Astrocyte (in vitro differentiated cells and primary cell): ENCODE measurements around the gene USP3. TPM values are rescaled to one million over a fixed set of nuclear protein-coding genes. Genes with fewer than 3 reads are reported as not detected.

Experiments used
- DNase-seq: peaks from one replicate; pipeline ENCODE4 v3.0.0-alpha.2; 2010; ENCODE audit warnings: low read depth
- FAIRE-seq: peaks from 2 replicates; lab custom pipeline; 2011; peaks lifted over from hg19 to GRCh38; lab: Jason Lieb, UNC
- H2AFZ ChIP-seq: 2 replicates; pipeline ENCODE4 v1.6.0; 2012; ENCODE audit warnings: low read depth, low read length, inconsistent platforms
- H3K27ac ChIP-seq: 2 replicates; pipeline ENCODE4 v1.5.1; 2011; ENCODE audit warnings: low read depth, low read length, inconsistent platforms
- H3K27me3 ChIP-seq: 2 replicates; pipeline ENCODE4 v1.6.0; 2011; ENCODE audit warnings: low read length, inconsistent platforms; ENCODE audit not compliant: insufficient read depth
- H3K36me3 ChIP-seq: 2 replicates; pipeline ENCODE4 v1.5.1; 2011; ENCODE audit warnings: low read length, inconsistent platforms; ENCODE audit not compliant: insufficient read depth
- H3K4me1 ChIP-seq: 2 replicates; pipeline ENCODE4 v1.5.1; 2011; ENCODE audit warnings: low read length, inconsistent platforms; ENCODE audit not compliant: insufficient read depth
- H3K4me2 ChIP-seq: 2 replicates; pipeline ENCODE4 v1.6.0; 2012; ENCODE audit warnings: low read length, inconsistent platforms
- H3K4me3 ChIP-seq: 2 replicates; pipeline ENCODE4 v1.5.1; 2011; ENCODE audit warnings: low read depth, mild to moderate bottlenecking, low read length, inconsistent platforms; ENCODE audit not compliant: insufficient read depth
- H3K79me2 ChIP-seq: 2 replicates; pipeline ENCODE4 v1.6.0; 2012; ENCODE audit warnings: mild to moderate bottlenecking, low read length, inconsistent platforms; ENCODE audit not compliant: insufficient read depth
- H3K9ac ChIP-seq: 2 replicates; pipeline ENCODE4 v1.6.0; 2012; ENCODE audit warnings: mild to moderate bottlenecking, low read length, inconsistent platforms
- H3K9me3 ChIP-seq: 2 replicates; pipeline ENCODE4 v1.5.1; 2012; ENCODE audit warnings: low read depth, mild to moderate bottlenecking, low read length, inconsistent platforms; ENCODE audit not compliant: insufficient read depth
- H4K20me1 ChIP-seq: 2 replicates; pipeline ENCODE4 v1.6.0; 2012; ENCODE audit warnings: low read length, inconsistent platforms; ENCODE audit not compliant: insufficient read depth
- H3K27ac Mint-ChIP-seq: one replicate; pipeline ENCODE4 v1.8.0; 2021; ENCODE audit warnings: mild to moderate bottlenecking, mixed read lengths; ENCODE audit not compliant: unreplicated experiment
- H3K27me3 Mint-ChIP-seq: one replicate; pipeline ENCODE4 v1.8.0; 2021; ENCODE audit warnings: low read depth, mixed read lengths; ENCODE audit not compliant: unreplicated experiment
- H3K36me3 Mint-ChIP-seq: one replicate; pipeline ENCODE4 v1.8.0; 2021; ENCODE audit warnings: low read depth, mixed read lengths; ENCODE audit not compliant: unreplicated experiment
- H3K4me1 Mint-ChIP-seq: one replicate; pipeline ENCODE4 v1.8.0; 2021; ENCODE audit warnings: low read depth, mixed read lengths; ENCODE audit not compliant: unreplicated experiment
- H3K4me3 Mint-ChIP-seq: one replicate; pipeline ENCODE4 v1.8.0; 2021; ENCODE audit warnings: mild to moderate bottlenecking, moderate library complexity, mixed read lengths; ENCODE audit not compliant: unreplicated experiment
- H3K9me3 Mint-ChIP-seq: one replicate; pipeline ENCODE4 v1.8.0; 2021; ENCODE audit warnings: mild to moderate bottlenecking, mixed read lengths; ENCODE audit not compliant: unreplicated experiment
- CTCF ChIP-seq: IDR thresholded peaks from 2 replicates; pipeline ENCODE4 v1.5.1; 2011; ENCODE audit warnings: low read depth, mild to moderate bottlenecking, inconsistent platforms, low read length, moderate library complexity; ENCODE audit not compliant: insufficient read depth
- EZH2 ChIP-seq: IDR thresholded peaks from 2 replicates; pipeline ENCODE4 v1.6.1; 2012; ENCODE audit warnings: mild to moderate bottlenecking, low read length, inconsistent platforms; ENCODE audit not compliant: insufficient read depth
- total RNA-seq: library from RNA; stranded (reverse); gene quantifications from 2 replicates; pipeline ENCODE4 v1.2.1, GENCODE V29; 2021

Gene USP3
- total RNA-seq, 1 donor from 2014 or later, result 38.1 TPM

- no peaks in the 10 kb centered on the region for H3K4me1 Mint-ChIP-seq
- Histone ChIP-seq H3K27ac (no peak overlapping the region), H3K9me3 (no peaks in the 10 kb centered on the region), H3K79me2 (no peaks in the 10 kb centered on the region), H3K4me3 (no peak overlapping the region), H3K9ac (no peak overlapping the region), H2AFZ (no peak overlapping the region), H3K36me3 (peaks cover 34% of the 10 kb centered on the region), H3K4me2 (no peak overlapping the region), H3K27me3 (no peaks in the 10 kb centered on the region), H4K20me1 (no peaks in the 10 kb centered on the region), H3K4me1 (no peaks in the 10 kb centered on the region)
- TF ChIP-seq EZH2 (no peak), CTCF (no peak)
- H3K27ac Mint-ChIP-seq, result no peak overlapping the region
- no peak overlapping the region for H3K4me3 Mint-ChIP-seq
- DNase-seq (no peak), FAIRE-seq (no peak)
- peaks cover 14% of the 10 kb centered on the region for H3K36me3 Mint-ChIP-seq
- no peaks in the 10 kb centered on the region for H3K9me3 Mint-ChIP-seq
- H3K27me3 Mint-ChIP-seq, result no peaks in the 10 kb centered on the region
These were observed 119.0 kb downstream of the USP3 start for GRCh38 chr15:63623232-63623969.

GRCh38 chr15:63626955-63627354 lies 122.6 kb downstream of the USP3 start:
- H3K36me3 ChIP-seq, result peaks cover 42% of the 10 kb centered on the region
- Mint-ChIP-seq H3K9me3 (no peaks in the 10 kb centered on the region), H3K27me3 (no peaks in the 10 kb centered on the region), H3K4me3 (no peak overlapping the region), H3K4me1 (no peaks in the 10 kb centered on the region), H3K27ac (no peak overlapping the region), H3K36me3 (peaks cover 11% of the 10 kb centered on the region)
- H3K27me3 ChIP-seq, result no peaks in the 10 kb centered on the region
- no peak overlapping the region for H3K9ac ChIP-seq
- DNase-seq, result no peak
- no peak overlapping the region for H2AFZ ChIP-seq
- FAIRE-seq, result no peak
- no peak overlapping the region for H3K4me2 ChIP-seq
- H4K20me1 ChIP-seq, result no peaks in the 10 kb centered on the region
- TF ChIP-seq EZH2 (no peak), CTCF (no peak)
- H3K9me3 ChIP-seq, result no peaks in the 10 kb centered on the region
- no peaks in the 10 kb centered on the region for H3K4me1 ChIP-seq
- no peak overlapping the region for H3K4me3 ChIP-seq
- no peak overlapping the region for H3K27ac ChIP-seq
- no peaks in the 10 kb centered on the region for H3K79me2 ChIP-seq

- no peak for FAIRE-seq
- peaks cover 14% of the 10 kb centered on the region for H3K36me3 Mint-ChIP-seq
These were observed 123.9 kb downstream of the USP3 start for GRCh38 chr15:63628123-63628822.

More at GRCh38 chr15:63628123-63628822, 123.9 kb downstream of the USP3 start:
- H3K27ac ChIP-seq, result no peak overlapping the region
- Mint-ChIP-seq H3K27me3 (no peaks in the 10 kb centered on the region), H3K9me3 (no peaks in the 10 kb centered on the region), H3K27ac (no peak overlapping the region), H3K4me3 (no peak overlapping the region), H3K4me1 (no peaks in the 10 kb centered on the region)
- no peaks in the 10 kb centered on the region for H3K79me2 ChIP-seq
- H2AFZ ChIP-seq, result no peak overlapping the region
- no peaks in the 10 kb centered on the region for H4K20me1 ChIP-seq
- no peak overlapping the region for H3K4me2 ChIP-seq
- no peak for TF ChIP-seq EZH2
- no peak for TF ChIP-seq CTCF
- no peaks in the 10 kb centered on the region for H3K9me3 ChIP-seq
- peaks cover 45% of the 10 kb centered on the region for H3K36me3 ChIP-seq
- no peak for DNase-seq
- H3K4me3 ChIP-seq, result no peak overlapping the region
- no peaks in the 10 kb centered on the region for H3K4me1 ChIP-seq
- H3K9ac ChIP-seq, result no peak overlapping the region
- H3K27me3 ChIP-seq, result no peaks in the 10 kb centered on the region
